HepG2 (cell line): Measurements from ENCODE around the gene ARHGAP5. TPM values are rescaled to one million over a fixed set of nuclear protein-coding genes. Genes with fewer than 3 reads are reported as not detected.

Experiments
- AKAP8 ChIP-seq: sonication (generic); formaldehyde crosslinking; IDR thresholded peaks from 2 replicates; pipeline ENCODE4 v1.5.1; 2020; ENCODE audit warnings: mild to moderate bottlenecking, missing genetic modification reagents
- GTF3A ChIP-seq: sonication (generic); formaldehyde crosslinking; conservative IDR thresholded peaks from 2 replicates; pipeline ENCODE4 v1.4.0; 2020; ENCODE audit warnings: mild to moderate bottlenecking, missing genetic modification reagents
- KLF11 ChIP-seq: IDR thresholded peaks from 2 replicates; pipeline ENCODE4 v1.6.1; 2016; ENCODE audit warnings: missing compliant biosample characterization
- KLF13 ChIP-seq: sonication (generic); formaldehyde crosslinking; IDR thresholded peaks from 2 replicates; pipeline ENCODE4 v1.4.0; 2020; ENCODE audit warnings: mild to moderate bottlenecking, missing genetic modification reagents
- NR2F1 ChIP-seq, 2 experiments: fragments of 450-650 bp in 1 of 2; formaldehyde crosslinking in 1 of 2; IDR thresholded peaks; 2 replicates each; pipeline versions ENCODE4 v1.5.0 to v1.6.1; 2016 to 2020; ENCODE audit warnings: mild to moderate bottlenecking in 1 of 2, missing compliant biosample characterization in 1 of 2, missing genetic modification reagents in 1 of 2, moderate library complexity in 1 of 2
- SP1 ChIP-seq, 2 experiments: fragments of 450-650 bp in 1 of 2; sonication (generic) in 1 of 2; formaldehyde crosslinking in 1 of 2; IDR thresholded peaks; 2 replicates each; pipeline versions ENCODE4 v1.4.0 to v1.6.1; 2016 to 2020; ENCODE audit warnings: missing genetic modification reagents in 1 of 2
- TBX3 ChIP-seq: fragments of 450-650 bp; IDR thresholded peaks from 2 replicates; pipeline ENCODE4 v1.6.1; 2017; ENCODE audit warnings: antibody characterized with exemption, mild to moderate bottlenecking, inconsistent platforms, borderline replicate concordance
- ZFP36 ChIP-seq: fragments of 150-350 bp; IDR thresholded peaks from 2 replicates; pipeline ENCODE4 v1.6.1; 2018; ENCODE audit warnings: borderline replicate concordance, low read length, low read depth; ENCODE audit not compliant: partially characterized antibody
- ZFP37 ChIP-seq: sonication (generic); formaldehyde crosslinking; IDR thresholded peaks from 2 replicates; pipeline ENCODE4 v1.4.0; 2020; ENCODE audit warnings: missing genetic modification reagents, borderline replicate concordance
- ZMYM3 ChIP-seq: sonication (generic); formaldehyde crosslinking; IDR thresholded peaks from 2 replicates; pipeline ENCODE4 v1.5.1; 2020; ENCODE audit warnings: mild to moderate bottlenecking, missing genetic modification reagents
- ZNF180 ChIP-seq: sonication (generic); formaldehyde crosslinking; IDR thresholded peaks from 2 replicates; pipeline ENCODE4 v1.4.0; 2020; ENCODE audit warnings: low read depth, missing genetic modification reagents, borderline replicate concordance
- ZNF24 ChIP-seq: fragments of 450-650 bp; IDR thresholded peaks from 2 replicates; pipeline ENCODE4 v1.6.1; 2017; ENCODE audit warnings: antibody characterized with exemption, mild to moderate bottlenecking
- ZNF530 ChIP-seq: sonication (generic); formaldehyde crosslinking; IDR thresholded peaks from 2 replicates; pipeline ENCODE4 v1.5.0; 2020; ENCODE audit warnings: low read depth, mild to moderate bottlenecking, missing genetic modification reagents
- ZNF768 ChIP-seq: sonication (generic); formaldehyde crosslinking; IDR thresholded peaks from 2 replicates; pipeline ENCODE4 v1.4.0; 2020; ENCODE audit warnings: missing genetic modification reagents
- ZNF788 ChIP-seq: sonication (generic); formaldehyde crosslinking; IDR thresholded peaks from 2 replicates; pipeline ENCODE4 v1.5.0; 2020; ENCODE audit warnings: mild to moderate bottlenecking, missing genetic modification reagents, borderline replicate concordance
- polyA plus RNA-seq, 8 experiments: library from polyadenylated mRNA; depleted of rRNA in 3 of 8; stranded (reverse) in 7 of 8; unstranded in 1 of 8; fragments of >200 nt; fragmentation: Illumina TruSeq in 4 of 8; extraction: Trizol in 4 of 8; gene quantifications; 2 replicates each; pipeline versions ENCODE4 v1.2.1 to v1.2.3, GENCODE V29; 2011 to 2016; ENCODE audit warnings: low read depth in 4 of 8, missing spikeins in 1 of 8, mixed read lengths in 1 of 8; ENCODE audit not compliant: insufficient read depth in 1 of 8
- total RNA-seq, 5 experiments: library from RNA; depleted of rRNA; stranded (reverse); fragments of >200 nt; fragmentation: Illumina TruSeq; extraction: Trizol; gene quantifications; 2 replicates each; pipeline ENCODE4 v1.2.3, GENCODE V29; 2016; ENCODE audit warnings: low read depth in 1 of 5
- TF ChIP-seq, protein P1 (sequence below): sonication (generic); formaldehyde crosslinking; IDR thresholded peaks from 2 replicates; pipeline ENCODE4 v1.4.0; 2020; ENCODE audit warnings: mild to moderate bottlenecking, missing genetic modification reagents
- TF ChIP-seq, protein P2 (sequence below): sonication (generic); formaldehyde crosslinking; IDR thresholded peaks from 2 replicates; pipeline ENCODE4 v1.4.0; 2020; ENCODE audit warnings: mild to moderate bottlenecking, missing genetic modification reagents
- TF ChIP-seq, protein P3 (sequence below): sonication (generic); formaldehyde crosslinking; IDR thresholded peaks from 2 replicates; pipeline ENCODE4 v1.4.0; 2020; ENCODE audit warnings: missing genetic modification reagents
- TF ChIP-seq, protein P4 (sequence below): sonication (generic); formaldehyde crosslinking; conservative IDR thresholded peaks from 2 replicates; pipeline ENCODE4 v1.8.1; 2023; ENCODE audit warnings: missing genetic modification reagents
- TF ChIP-seq, protein P5 (sequence below): sonication (generic); formaldehyde crosslinking; IDR thresholded peaks from 2 replicates; pipeline ENCODE4 v1.5.1; 2020; ENCODE audit warnings: mild to moderate bottlenecking, missing genetic modification reagents

ARHGAP5 gene
- total and polyA plus RNA-seq, 2 of the 13 experiments (the other 11 are each of a cell fraction or from before 2014, with no cell fraction given): 33.7 to 144 TPM

DNA sequence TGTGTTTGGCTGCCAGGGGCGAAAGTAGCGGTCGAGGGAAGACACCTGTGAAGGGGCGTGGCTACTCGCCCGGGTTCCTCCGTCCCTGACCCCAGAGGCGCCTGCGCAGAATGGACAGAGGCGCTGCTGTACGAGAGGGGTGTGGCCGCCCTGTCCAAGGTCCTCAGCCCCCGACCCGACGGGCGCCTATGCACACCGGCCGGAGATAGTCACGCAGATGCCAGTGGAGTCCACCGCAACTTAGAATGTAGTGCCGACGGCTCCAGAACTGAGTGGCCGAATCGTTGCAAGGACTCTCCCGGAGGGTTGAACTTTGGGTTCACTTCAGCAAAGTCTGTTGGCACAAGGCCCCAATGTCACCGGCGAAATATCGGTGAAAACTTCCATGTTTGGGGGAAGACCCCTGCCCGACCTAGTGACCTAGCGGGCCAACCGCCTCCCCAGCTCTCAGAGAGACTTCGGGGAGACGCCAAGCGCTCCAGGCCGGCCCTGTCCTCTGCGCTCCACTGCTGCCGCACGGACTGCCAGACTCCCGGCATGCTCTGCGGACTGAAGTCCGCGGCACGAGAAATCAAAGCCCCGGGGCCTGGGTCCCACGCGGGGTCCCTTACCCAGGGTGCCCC is 124.2 kb downstream of the ARHGAP5 start (continued):
- peak; percentile 70 for TF ChIP-seq ZFP37 (CRISPR knock-in tag)
- TF ChIP-seq ZNF24: no peak
- peak; percentile 86; the same call in 1 of the 2 replicates for TF ChIP-seq ZNF768 (CRISPR knock-in tag)
- peak; percentile 32 to 70; a peak in 3 of 4 replicates for TF ChIP-seq NR2F1 (CRISPR knock-in tag; IDR thresholded peaks at IDR 0.05)
- 0 out of 2 replicates have a peak, but pooled peaks have one; percentile 39 for TF ChIP-seq KLF11 (CRISPR knock-in tag)
- TF ChIP-seq, protein P1, sequence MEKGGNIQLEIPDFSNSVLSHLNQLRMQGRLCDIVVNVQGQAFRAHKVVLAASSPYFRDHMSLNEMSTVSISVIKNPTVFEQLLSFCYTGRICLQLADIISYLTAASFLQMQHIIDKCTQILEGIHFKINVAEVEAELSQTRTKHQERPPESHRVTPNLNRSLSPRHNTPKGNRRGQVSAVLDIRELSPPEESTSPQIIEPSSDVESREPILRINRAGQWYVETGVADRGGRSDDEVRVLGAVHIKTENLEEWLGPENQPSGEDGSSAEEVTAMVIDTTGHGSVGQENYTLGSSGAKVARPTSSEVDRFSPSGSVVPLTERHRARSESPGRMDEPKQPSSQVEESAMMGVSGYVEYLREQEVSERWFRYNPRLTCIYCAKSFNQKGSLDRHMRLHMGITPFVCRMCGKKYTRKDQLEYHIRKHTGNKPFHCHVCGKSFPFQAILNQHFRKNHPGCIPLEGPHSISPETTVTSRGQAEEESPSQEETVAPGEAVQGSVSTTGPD (CRISPR knock-in tag): peak; percentile 86; the same call in 1 of the 2 replicates
- TF ChIP-seq, protein P2, sequence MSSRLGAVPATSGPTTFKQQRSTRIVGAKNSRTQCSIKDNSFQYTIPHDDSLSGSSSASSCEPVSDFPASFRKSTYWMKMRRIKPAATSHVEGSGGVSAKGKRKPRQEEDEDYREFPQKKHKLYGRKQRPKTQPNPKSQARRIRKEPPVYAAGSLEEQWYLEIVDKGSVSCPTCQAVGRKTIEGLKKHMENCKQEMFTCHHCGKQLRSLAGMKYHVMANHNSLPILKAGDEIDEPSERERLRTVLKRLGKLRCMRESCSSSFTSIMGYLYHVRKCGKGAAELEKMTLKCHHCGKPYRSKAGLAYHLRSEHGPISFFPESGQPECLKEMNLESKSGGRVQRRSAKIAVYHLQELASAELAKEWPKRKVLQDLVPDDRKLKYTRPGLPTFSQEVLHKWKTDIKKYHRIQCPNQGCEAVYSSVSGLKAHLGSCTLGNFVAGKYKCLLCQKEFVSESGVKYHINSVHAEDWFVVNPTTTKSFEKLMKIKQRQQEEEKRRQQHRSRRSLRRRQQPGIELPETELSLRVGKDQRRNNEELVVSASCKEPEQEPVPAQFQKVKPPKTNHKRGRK (CRISPR knock-in tag): peak; percentile 39; the same call in 1 of the 2 replicates
- TF ChIP-seq ZNF530: no peak
- TF ChIP-seq, protein P3, sequence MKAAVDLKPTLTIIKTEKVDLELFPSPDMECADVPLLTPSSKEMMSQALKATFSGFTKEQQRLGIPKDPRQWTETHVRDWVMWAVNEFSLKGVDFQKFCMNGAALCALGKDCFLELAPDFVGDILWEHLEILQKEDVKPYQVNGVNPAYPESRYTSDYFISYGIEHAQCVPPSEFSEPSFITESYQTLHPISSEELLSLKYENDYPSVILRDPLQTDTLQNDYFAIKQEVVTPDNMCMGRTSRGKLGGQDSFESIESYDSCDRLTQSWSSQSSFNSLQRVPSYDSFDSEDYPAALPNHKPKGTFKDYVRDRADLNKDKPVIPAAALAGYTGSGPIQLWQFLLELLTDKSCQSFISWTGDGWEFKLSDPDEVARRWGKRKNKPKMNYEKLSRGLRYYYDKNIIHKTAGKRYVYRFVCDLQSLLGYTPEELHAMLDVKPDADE (CRISPR knock-in tag): no peak; the same call in 1 of the 2 replicates
- 0 out of 2 replicates have a peak, but pooled peaks have one; percentile 56 for TF ChIP-seq AKAP8
- no peak for TF ChIP-seq ZFP36
- TF ChIP-seq, protein P4, sequence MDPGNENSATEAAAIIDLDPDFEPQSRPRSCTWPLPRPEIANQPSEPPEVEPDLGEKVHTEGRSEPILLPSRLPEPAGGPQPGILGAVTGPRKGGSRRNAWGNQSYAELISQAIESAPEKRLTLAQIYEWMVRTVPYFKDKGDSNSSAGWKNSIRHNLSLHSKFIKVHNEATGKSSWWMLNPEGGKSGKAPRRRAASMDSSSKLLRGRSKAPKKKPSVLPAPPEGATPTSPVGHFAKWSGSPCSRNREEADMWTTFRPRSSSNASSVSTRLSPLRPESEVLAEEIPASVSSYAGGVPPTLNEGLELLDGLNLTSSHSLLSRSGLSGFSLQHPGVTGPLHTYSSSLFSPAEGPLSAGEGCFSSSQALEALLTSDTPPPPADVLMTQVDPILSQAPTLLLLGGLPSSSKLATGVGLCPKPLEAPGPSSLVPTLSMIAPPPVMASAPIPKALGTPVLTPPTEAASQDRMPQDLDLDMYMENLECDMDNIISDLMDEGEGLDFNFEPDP (CRISPR knock-in tag): peak; percentile 87; the same call in 1 of the 2 replicates
- TF ChIP-seq, protein P5, sequence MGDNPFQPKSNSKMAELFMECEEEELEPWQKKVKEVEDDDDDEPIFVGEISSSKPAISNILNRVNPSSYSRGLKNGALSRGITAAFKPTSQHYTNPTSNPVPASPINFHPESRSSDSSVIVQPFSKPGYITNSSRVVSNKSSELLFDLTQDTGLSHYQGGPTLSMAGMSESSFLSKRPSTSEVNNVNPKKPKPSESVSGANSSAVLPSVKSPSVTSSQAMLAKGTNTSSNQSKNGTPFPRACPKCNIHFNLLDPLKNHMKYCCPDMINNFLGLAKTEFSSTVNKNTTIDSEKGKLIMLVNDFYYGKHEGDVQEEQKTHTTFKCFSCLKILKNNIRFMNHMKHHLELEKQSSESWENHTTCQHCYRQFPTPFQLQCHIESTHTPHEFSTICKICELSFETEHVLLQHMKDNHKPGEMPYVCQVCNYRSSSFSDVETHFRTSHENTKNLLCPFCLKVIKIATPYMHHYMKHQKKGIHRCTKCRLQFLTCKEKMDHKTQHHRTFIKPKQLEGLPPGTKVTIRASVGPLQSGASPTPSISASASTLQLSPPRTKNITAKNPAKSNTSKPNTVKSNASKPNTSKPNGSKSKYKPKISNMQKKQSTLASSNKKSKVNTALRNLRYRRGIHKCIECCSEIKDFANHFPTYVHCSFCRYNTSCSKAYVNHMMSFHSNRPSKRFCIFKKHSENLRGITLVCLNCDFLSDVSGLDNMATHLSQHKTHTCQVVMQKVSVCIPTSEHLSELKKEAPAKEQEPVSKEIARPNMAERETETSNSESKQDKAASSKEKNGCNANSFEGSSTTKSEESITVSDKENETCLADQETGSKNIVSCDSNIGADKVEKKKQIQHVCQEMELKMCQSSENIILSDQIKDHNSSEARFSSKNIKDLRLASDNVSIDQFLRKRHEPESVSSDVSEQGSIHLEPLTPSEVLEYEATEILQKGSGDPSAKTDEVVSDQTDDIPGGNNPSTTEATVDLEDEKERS (CRISPR knock-in tag): peak; percentile 94
- peak; percentile 96; the same call in 1 of the 2 replicates for TF ChIP-seq KLF13 (CRISPR knock-in tag)
- TF ChIP-seq SP1 (IDR thresholded peaks at IDR 0.05): no peak
- peak; percentile 88 for TF ChIP-seq SP1 (CRISPR knock-in tag; IDR thresholded peaks at IDR 0.05)
- no peak; the same call in 1 of the 2 replicates for TF ChIP-seq ZNF180 (CRISPR knock-in tag)
- TF ChIP-seq ZMYM3 (CRISPR knock-in tag): peak; percentile 77; the same call in 1 of the 2 replicates
- TF ChIP-seq GTF3A (CRISPR knock-in tag): peak; percentile 79
- peak; percentile 98 for TF ChIP-seq ZNF788 (CRISPR knock-in tag)
- 0 out of 2 replicates have a peak, but pooled peaks have one; percentile 14 for TF ChIP-seq TBX3
